Activated naive CD4-positive, alpha-beta T cell treated with anti-CD3 and anti-CD28 coated beads, Interleukin-2, amount 50 U/mL, for 24 hours (primary cell): ENCODE measurements around the gene CDCP1.
A peak's percentile ranks its signal among the peaks of the same experiment; 100 is the strongest.
"Not testable (repeated sequence)": the region's sequence is repeated elsewhere in the genome, so short reads cannot be mapped to it uniquely, and the experiment has no call there.

ENCODE experiments used
- H3K27ac Mint-ChIP-seq: one replicate; pipeline ENCODE4 v1.8.0; 2021; ENCODE audit warnings: mild to moderate bottlenecking, mixed read lengths
- H3K27me3 Mint-ChIP-seq: one replicate; pipeline ENCODE4 v1.8.0; 2021; ENCODE audit warnings: mixed read lengths
- H3K36me3 Mint-ChIP-seq: one replicate; pipeline ENCODE4 v1.8.0; 2021; ENCODE audit warnings: mixed read lengths
- H3K4me1 Mint-ChIP-seq: one replicate; pipeline ENCODE4 v1.8.0; 2021; ENCODE audit warnings: mixed read lengths
- H3K4me3 Mint-ChIP-seq: one replicate; pipeline ENCODE4 v1.8.0; 2021; ENCODE audit warnings: mild to moderate bottlenecking, mixed read lengths
- H3K9me3 Mint-ChIP-seq: one replicate; pipeline ENCODE4 v1.8.0; 2021; ENCODE audit warnings: mixed read lengths

CDCP1 gene

DNA sequence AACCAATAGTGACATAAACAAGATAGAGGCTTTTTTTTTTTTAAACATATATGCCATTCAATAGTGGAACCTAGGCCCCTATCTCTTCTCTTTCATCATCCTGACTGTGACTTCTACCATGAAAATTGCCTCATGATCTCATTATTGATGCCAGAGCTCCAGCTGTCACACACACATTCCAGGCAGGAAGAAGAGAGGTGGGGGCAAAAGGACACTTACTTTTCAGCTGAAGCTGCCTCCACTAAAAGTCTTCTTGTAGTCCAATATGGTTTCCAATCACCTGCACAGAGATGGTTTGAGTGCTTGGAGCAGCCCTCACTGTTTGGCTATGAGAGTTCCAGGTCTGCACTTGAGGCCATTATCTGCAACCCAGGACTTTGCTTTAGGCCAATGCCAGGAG, 75.1 kb downstream of the CDCP1 start:
- no peaks in the 10 kb centered on the region for H3K27me3 Mint-ChIP-seq

DNA sequence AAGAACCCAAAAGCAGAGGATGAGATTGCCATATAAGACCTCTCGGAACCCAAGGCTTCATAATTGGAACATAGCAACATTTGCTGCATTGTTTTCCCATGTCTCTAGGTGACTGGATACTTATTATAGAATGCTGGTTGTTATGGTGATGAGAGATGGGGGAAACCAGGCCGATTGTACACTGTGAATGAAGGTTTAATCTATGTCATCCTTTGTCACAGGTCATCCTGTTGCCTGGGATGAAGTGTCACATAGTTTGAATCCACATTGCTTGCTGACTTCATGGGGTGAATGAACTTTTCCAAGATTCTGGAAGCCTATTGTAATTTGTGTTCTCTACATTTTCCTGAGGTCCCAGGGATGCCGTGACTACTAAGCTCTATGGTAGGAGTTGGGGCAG, 78.2 kb downstream of the CDCP1 start:
- Mint-ChIP-seq H3K36me3 (no peaks in the 10 kb centered on the region), H3K27ac (no peak overlapping the region), H3K4me3 (no peak overlapping the region), H3K9me3 (no peaks in the 10 kb centered on the region), H3K27me3 (no peaks in the 10 kb centered on the region), H3K4me1 (peaks cover 21% of the 10 kb centered on the region)

More for the DNA sequence above, 75.1 kb downstream of the CDCP1 start:
- no peak overlapping the region for H3K27ac Mint-ChIP-seq
- H3K4me3 Mint-ChIP-seq, result no peak overlapping the region
- no peaks in the 10 kb centered on the region for H3K36me3 Mint-ChIP-seq
- H3K4me1 Mint-ChIP-seq, result peaks cover 4% of the 10 kb centered on the region
- no peaks in the 10 kb centered on the region for H3K9me3 Mint-ChIP-seq

DNA sequence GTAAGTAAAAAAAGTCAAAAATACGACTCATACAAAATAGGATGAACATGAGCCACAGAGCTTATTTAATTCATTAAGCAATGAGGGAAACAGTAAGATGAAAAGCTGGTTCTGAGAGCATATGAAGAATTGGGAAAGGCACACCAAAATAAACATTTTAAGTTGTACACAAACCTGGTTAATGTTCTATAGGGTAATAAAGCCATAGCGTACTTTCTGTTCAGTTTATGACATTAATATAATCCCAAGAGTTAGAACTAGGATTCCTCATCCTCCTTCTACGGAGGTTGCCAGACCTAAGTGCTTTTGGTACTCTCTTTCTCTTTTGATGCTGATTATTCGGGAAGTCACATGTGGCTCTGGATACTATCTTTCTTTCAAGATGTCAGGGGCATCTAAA, 78.7 kb downstream of the CDCP1 start:
- Mint-ChIP-seq H3K4me3 (no peak overlapping the region), H3K27me3 (no peaks in the 10 kb centered on the region), H3K27ac (no peak overlapping the region), H3K9me3 (no peaks in the 10 kb centered on the region), H3K4me1 (peaks cover 21% of the 10 kb centered on the region), H3K36me3 (no peaks in the 10 kb centered on the region)

- H3K36me3 Mint-ChIP-seq, result no peaks in the 10 kb centered on the region
- H3K4me3 Mint-ChIP-seq, result no peak overlapping the region
- peaks cover 21% of the 10 kb centered on the region for H3K4me1 Mint-ChIP-seq
- H3K9me3 Mint-ChIP-seq, result no peaks in the 10 kb centered on the region
- H3K27ac Mint-ChIP-seq, result no peak overlapping the region
- H3K27me3 Mint-ChIP-seq, result no peaks in the 10 kb centered on the region
These were observed 79.9 kb downstream of the CDCP1 start for GRCh38 chr3:45066109-45066801.

GRCh38 chr3:45065373-45065720, 80.8 kb downstream of the CDCP1 start:
- peaks cover 21% of the 10 kb centered on the region for H3K4me1 Mint-ChIP-seq
- peak overlapping the region; percentile 52 for H3K27ac Mint-ChIP-seq
- H3K27me3 Mint-ChIP-seq, result no peaks in the 10 kb centered on the region
- H3K9me3 Mint-ChIP-seq, result no peaks in the 10 kb centered on the region
- H3K4me3 Mint-ChIP-seq, result no peak overlapping the region
- no peaks in the 10 kb centered on the region for H3K36me3 Mint-ChIP-seq

- no peaks in the 10 kb centered on the region for H3K9me3 Mint-ChIP-seq
- peak overlapping the region; percentile 45 for H3K4me3 Mint-ChIP-seq
- peak overlapping the region; percentile 52 for H3K27ac Mint-ChIP-seq
- H3K27me3 Mint-ChIP-seq, result no peaks in the 10 kb centered on the region
- H3K4me1 Mint-ChIP-seq, result peaks cover 21% of the 10 kb centered on the region
- H3K36me3 Mint-ChIP-seq, result no peaks in the 10 kb centered on the region
These were observed 81.4 kb downstream of the CDCP1 start for GRCh38 chr3:45064512-45065372.

DNA sequence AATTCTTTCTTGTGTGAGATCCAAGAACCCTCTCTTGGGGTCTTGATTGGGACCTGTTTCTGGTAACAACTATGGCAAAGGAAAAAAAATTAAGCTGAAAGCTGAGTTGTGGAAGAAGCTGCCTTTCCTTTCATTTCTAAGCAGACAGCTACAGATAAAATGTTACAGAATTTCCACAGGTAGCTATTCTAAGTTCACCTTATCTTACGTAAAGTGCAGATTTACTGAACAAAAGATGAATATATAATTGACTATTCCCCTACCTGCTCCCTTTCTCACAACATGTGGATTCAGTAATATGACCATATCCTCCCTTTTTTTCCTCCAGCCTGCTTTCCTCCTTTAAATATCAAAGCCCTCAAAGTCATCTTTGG, 83.5 kb downstream of the CDCP1 start:
- Mint-ChIP-seq H3K9me3 (no peaks in the 10 kb centered on the region), H3K36me3 (no peaks in the 10 kb centered on the region), H3K27me3 (no peaks in the 10 kb centered on the region), H3K27ac (no peak overlapping the region), H3K4me1 (peaks cover 23% of the 10 kb centered on the region), H3K4me3 (no peak overlapping the region)

DNA sequence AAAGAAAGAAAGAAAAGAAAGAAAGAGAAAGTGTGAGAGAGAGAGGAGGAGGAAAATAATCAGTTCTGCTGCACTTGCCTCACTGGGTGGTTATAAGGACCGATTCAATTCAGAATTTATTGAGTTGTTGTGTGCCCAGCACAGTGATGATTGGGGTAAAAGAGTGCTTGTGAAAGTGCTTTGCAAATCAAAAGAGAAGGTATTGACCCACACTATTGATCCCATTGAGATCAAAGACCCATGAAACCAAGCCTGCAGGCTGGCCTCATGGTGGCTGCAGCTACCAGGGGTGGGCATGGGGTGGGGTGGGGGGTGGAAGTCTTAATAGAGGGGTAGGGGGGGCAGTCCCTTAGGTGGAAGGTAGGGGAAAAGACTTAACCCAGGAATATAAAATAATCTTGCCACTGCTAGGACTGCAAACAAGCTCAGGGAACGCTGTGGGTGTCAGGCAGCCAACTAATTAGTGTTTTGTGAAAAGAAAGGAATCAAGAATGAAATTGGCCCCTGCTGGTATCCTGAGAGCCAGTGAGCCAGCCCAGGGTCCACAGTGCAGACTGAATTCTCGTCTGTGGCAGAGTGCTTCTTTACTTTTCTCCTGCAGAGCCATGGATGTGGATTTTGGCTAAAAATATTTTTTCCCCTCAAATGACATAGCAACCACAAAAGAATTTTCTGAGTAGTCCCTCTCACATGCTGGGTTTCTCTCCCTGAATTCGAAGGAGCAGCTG, 85.8 kb downstream of the CDCP1 start:
- Mint-ChIP-seq H3K36me3 (no peaks in the 10 kb centered on the region), H3K9me3 (no peaks in the 10 kb centered on the region), H3K27me3 (no peaks in the 10 kb centered on the region), H3K4me1 (peaks cover 16% of the 10 kb centered on the region), H3K27ac (no peak overlapping the region), H3K4me3 (no peak overlapping the region)

GRCh38 chr3:45059132-45059531, 87.0 kb downstream of the CDCP1 start:
- no peak overlapping the region for H3K27ac Mint-ChIP-seq
- H3K4me1 Mint-ChIP-seq, result peaks cover 5% of the 10 kb centered on the region
- no peaks in the 10 kb centered on the region for H3K36me3 Mint-ChIP-seq
- H3K27me3 Mint-ChIP-seq, result no peaks in the 10 kb centered on the region
- H3K9me3 Mint-ChIP-seq, result no peaks in the 10 kb centered on the region
- H3K4me3 Mint-ChIP-seq, result no peak overlapping the region

DNA sequence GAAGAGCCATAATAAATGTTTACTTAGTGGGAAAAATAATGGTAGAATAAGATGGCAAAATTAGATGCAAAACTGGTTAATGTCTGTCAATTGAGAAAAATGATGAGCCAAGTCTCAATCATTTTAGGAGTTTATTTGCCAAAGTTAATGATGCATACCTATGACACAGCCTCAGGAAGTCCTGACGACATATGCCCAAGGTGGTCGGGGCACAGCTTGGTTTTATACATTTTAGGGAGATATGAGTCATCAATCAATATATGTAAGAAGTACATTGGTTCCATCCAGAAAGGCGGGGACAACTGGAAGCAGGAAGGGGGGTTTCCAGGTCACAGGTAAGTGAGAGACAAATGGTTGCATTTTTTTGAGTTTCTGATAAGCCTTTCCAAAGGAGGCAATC, 88.6 kb downstream of the CDCP1 start:
- Mint-ChIP-seq H3K27me3 (no peaks in the 10 kb centered on the region), H3K4me3 (no peak overlapping the region), H3K9me3 (no peaks in the 10 kb centered on the region), H3K27ac (no peak overlapping the region), H3K4me1 (peaks cover 9% of the 10 kb centered on the region), H3K36me3 (no peaks in the 10 kb centered on the region)

DNA sequence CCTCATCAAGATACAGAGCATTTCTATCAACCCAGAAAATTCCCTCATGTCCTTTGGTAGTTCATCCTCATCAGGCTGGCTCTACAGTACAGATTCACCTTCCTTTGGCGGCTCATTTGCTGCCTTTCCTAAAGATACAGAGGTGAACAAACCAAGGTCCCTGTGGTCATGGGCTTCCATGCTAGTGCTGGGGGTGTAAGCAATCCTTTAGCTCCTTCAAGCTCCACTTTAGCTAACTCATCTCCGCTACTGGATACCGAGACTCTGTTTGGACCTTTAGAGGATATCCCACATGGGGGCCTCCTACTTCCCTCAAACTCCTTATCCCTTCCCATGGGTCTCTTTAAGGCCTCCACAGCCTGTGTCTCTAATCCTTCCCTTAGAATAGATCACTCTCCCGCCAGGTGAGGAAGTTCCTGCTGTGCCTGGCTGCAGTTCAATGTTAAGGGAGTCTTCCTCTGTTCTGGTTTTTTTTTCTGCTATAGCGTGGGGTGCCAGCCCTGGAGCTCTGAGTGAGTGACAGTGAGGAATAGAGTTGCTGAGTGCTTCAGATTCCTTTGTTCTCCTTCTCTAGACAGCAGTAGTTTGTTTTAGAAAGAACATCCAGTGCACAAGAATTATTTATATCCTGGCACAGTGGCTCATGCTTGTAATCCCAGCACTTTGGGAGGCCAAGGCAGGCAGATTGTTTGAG, 89.4 kb downstream of the CDCP1 start:
- Mint-ChIP-seq H3K27me3 (no peaks in the 10 kb centered on the region), H3K4me1 (peaks cover 9% of the 10 kb centered on the region), H3K9me3 (no peaks in the 10 kb centered on the region), H3K4me3 (no peak overlapping the region), H3K27ac (no peak overlapping the region), H3K36me3 (no peaks in the 10 kb centered on the region)

- Mint-ChIP-seq H3K4me1 (peaks cover 9% of the 10 kb centered on the region), H3K36me3 (no peaks in the 10 kb centered on the region), H3K27ac (no peak overlapping the region), H3K4me3 (no peak overlapping the region), H3K27me3 (no peaks in the 10 kb centered on the region), H3K9me3 (no peaks in the 10 kb centered on the region)
These were observed 90.6 kb downstream of the CDCP1 start for GRCh38 chr3:45055411-45056143.

DNA sequence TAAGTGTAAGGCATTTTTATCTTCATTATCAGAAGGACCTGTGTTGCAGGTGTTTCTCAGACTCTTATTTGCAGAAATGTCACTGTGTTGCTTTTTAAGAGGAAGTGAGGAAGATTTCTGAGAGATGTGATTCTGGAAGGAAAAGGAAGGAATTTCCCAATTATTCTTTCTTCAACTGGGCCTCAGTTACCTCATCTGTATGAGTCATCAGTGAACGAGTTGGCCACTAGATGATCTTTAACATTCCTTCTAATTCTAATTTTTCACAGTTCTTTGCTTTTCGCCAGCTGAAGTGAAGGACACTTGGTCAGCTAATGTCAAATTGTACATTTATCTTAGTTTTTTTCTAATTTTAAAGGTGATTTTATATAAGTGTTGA, 91.2 kb downstream of the CDCP1 start:
- H3K27ac Mint-ChIP-seq, result no peak overlapping the region
- H3K36me3 Mint-ChIP-seq, result no peaks in the 10 kb centered on the region
- no peaks in the 10 kb centered on the region for H3K27me3 Mint-ChIP-seq
- H3K4me1 Mint-ChIP-seq, result peaks cover 9% of the 10 kb centered on the region
- H3K9me3 Mint-ChIP-seq, result no peaks in the 10 kb centered on the region
- H3K4me3 Mint-ChIP-seq, result no peak overlapping the region

DNA sequence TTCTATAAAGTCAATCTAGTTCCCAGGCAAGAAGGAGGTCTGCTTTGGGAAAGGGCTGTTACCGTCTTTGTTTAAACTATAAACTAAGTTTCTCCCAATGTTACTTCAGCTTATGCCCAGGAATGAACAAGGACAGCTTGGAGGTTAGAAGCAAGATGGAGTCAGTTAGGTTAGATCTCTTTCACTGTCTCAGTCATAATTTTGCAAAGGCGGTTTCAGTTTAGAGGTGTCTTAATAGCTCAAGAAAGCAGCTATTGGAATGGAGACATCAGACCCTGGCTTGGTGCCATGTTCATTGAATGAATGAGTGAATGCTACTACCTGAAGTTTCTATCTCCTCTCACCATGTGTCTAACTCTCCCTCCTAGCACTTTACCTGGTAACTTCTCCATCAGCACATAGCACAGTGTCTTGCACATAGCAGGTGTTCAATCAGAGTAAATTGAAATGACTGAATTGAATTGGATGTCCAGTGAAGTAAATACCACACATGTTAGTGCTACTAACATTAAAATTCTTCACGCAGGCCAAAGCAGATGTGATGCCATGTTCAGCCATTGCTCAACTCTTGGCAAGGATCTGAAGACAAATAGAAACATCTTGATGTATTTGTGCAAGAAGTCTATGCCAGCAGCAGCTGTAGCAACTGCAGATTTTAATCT, 91.9 kb downstream of the CDCP1 start:
- peaks cover 3% of the 10 kb centered on the region for H3K27me3 Mint-ChIP-seq
- peaks cover 9% of the 10 kb centered on the region for H3K4me1 Mint-ChIP-seq
- no peak overlapping the region for H3K27ac Mint-ChIP-seq
- no peak overlapping the region for H3K4me3 Mint-ChIP-seq
- no peaks in the 10 kb centered on the region for H3K9me3 Mint-ChIP-seq
- H3K36me3 Mint-ChIP-seq, result no peaks in the 10 kb centered on the region

DNA sequence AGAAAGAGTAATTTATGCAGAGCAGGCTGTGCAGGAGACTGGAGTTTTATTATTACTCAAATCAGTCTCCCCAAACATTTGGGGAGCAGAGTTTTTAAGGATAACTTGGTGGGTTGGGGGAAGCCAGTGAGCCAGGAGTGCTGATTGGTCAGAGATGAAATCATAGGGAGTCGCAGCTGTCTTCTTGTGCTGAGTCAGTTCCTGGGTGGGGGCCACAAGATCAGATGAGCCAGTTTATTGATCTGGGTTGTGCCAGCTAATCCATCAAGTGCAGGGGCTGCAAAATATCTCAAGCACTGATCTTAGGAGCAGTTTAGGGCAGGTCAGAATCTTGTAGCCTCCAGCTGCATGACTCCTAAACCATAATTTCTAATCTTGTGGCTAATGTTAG, 92.4 kb downstream of the CDCP1 start:
- H3K4me3 Mint-ChIP-seq, result not testable (repeated sequence)

More for the DNA sequence above, 92.4 kb downstream of the CDCP1 start:
- H3K4me1 Mint-ChIP-seq, H3K9me3 Mint-ChIP-seq, H3K36me3 Mint-ChIP-seq, H3K27me3 Mint-ChIP-seq, H3K27ac Mint-ChIP-seq: not testable (repeated sequence)
